ENCODE measurements around the gene SYNGR2. TPM values are rescaled to one million over a fixed set of nuclear protein-coding genes. Genes with fewer than 3 reads are reported as not detected.

SYNGR2 gene
- total and polyA plus RNA-seq, 2 of the 8 experiments (the other 6 are each of a cell fraction or from before 2014, with no cell fraction given) = 50.0 to 139 TPM

DNA sequence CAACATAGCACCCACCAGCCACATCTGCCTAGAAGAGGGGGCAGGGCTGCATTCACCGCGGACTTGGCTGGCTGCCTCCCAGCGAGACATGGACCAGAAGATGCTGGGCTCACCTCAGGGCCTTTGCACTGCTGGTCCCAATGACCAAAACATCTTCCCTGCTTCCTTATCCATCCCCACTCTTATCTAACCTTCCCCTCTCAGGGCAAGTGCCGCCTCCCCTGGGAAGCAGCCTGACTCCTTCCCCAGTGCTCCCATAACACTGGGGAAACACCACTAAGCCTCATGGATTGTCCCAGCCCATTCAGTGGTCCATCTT lies 45.5 kb upstream of the SYNGR2 start:
- ChIA-PET CTCF (ENCODE audit: partially characterized antibody) (interaction anchor here (1.2 to 11.4 kb wide), 4 partner anchors 10 to 54 kb away, joined by 3 to 122 read pairs (median 4); no protein-coding TSS in a partner anchor), POLR2A (ENCODE audit: partially characterized antibody) (interaction anchor here (2.5 kb wide), 1 partner anchor 17 kb away, joined by 6 read pairs; no protein-coding TSS in a partner anchor)
- Histone ChIP-seq H2BK20ac (ENCODE audit: low read length) (no peak overlapping the region), H3K4me1 (replicated peaks in 1 of 4; ENCODE audit: control insufficient read depth in 3 of 4, insufficient read depth in 4 of 4, low read length in 3 of 4) (peaks cover 0 to 14% (median 8%) of the 10 kb centered on the region in 4 experiments; a peak in 6 of 7 replicates), H4K91ac (replicated peaks; ENCODE audit: insufficient read length, low read length) (no peak overlapping the region), H3K18ac (ENCODE audit: extremely low read depth, low read length) (no peak overlapping the region), H3K23me2 (ENCODE audit: low read depth, low read length) (peaks cover 11% of the 10 kb centered on the region), H3K36me3 (ENCODE audit: control insufficient read depth in 2 of 4, insufficient read depth in 4 of 4, low read length in 3 of 4) (peaks cover 2 to 32% (median 13%) of the 10 kb centered on the region in 4 experiments; a peak in 5 of 8 replicates), H3K4ac (replicated peaks; ENCODE audit: insufficient read length, low read depth, low read length) (no peak overlapping the region), H3K23ac (ENCODE audit: insufficient read length) (no peak overlapping the region), H3K27me3 (replicated peaks in 1 of 4; ENCODE audit: control insufficient read depth in 3 of 4, extremely low read depth in 1 of 4, insufficient read depth in 3 of 4, low read length in 3 of 4) (no peaks in the 10 kb centered on the region), H2BK15ac (ENCODE audit: low read length) (no peak overlapping the region), H3K79me2 (ENCODE audit: control insufficient read depth in 1 of 2, insufficient read depth in 2 of 2, low read length in 2 of 2) (no peaks in the 10 kb centered on the region), H3K79me1 (ENCODE audit: low read depth, low read length) (peaks cover 3% of the 10 kb centered on the region), H2AK5ac (ENCODE audit: low read depth, low read length) (no peak overlapping the region), H4K5ac (ENCODE audit: insufficient read length, low read depth, low read length) (no peak overlapping the region), H3K14ac (ENCODE audit: insufficient read length) (no peak overlapping the region), H3K56ac (replicated peaks; ENCODE audit: insufficient read length, low read depth, low read length) (no peak overlapping the region), H3K9me3 (ENCODE audit: insufficient read depth in 2 of 2, low read depth in 1 of 2, low read length in 1 of 2) (no peaks in the 10 kb centered on the region), H4K8ac (ENCODE audit: extremely low read depth, insufficient read depth, low read length) (no peak overlapping the region), H2BK5ac (ENCODE audit: low read depth, low read length) (no peak overlapping the region), H2AFZ (ENCODE audit: low read length) (no peak overlapping the region), H3K4me3 (ENCODE audit: extremely low read depth in 1 of 4, insufficient read depth in 2 of 4, low read depth in 3 of 4, low read length in 4 of 4) (no peak overlapping the region), H3K4me2 (ENCODE audit: insufficient read depth in 1 of 2, low read depth in 2 of 2, low read length in 2 of 2) (no peak overlapping the region), H3K27ac (ENCODE audit: low read depth, low read length) (no peak overlapping the region), H2BK120ac (replicated peaks; ENCODE audit: low read depth, low read length) (no peak overlapping the region), H2BK12ac (ENCODE audit: low read depth, low read length) (no peak overlapping the region), H3K9ac (replicated peaks in 1 of 4; ENCODE audit: extremely low read depth in 1 of 4, low read depth in 3 of 4, low read length in 3 of 4) (no peak overlapping the region), H4K20me1 (replicated peaks in 1 of 2; ENCODE audit: control insufficient read depth in 1 of 2, insufficient read depth in 2 of 2, low read length in 2 of 2) (peaks cover 4 to 21% of the 10 kb centered on the region in 2 experiments)
- 92% methylated on average over 4 of the region's 4 CpGs; no CpG with 5 or more reads in 1 of the 2 experiments for WGBS, 2 experiments (ENCODE audit: extremely low coverage in 1 of 2, insufficient coverage in 1 of 2, insufficient read length in 1 of 2, insufficient replicate concordance in 2 of 2, low coverage in 1 of 2, low lambda C conversion rate in 2 of 2, missing lambda C conversion rate in 1 of 2)
- FAIRE-seq = no peak
- DNase-seq (ENCODE audit: low read depth in 1 of 2, low spot score in 2 of 2) = no peak
- TF ChIP-seq CEBPB (IDR thresholded peaks at IDR 0.05; ENCODE audit: low read depth, low read length) = no peak
- TF ChIP-seq SP4 (IDR thresholded peaks at IDR 0.05; ENCODE audit: low read length) = no peak
- no peak for TF ChIP-seq RFX5 (IDR thresholded peaks at IDR 0.05; ENCODE audit: borderline replicate concordance, low read depth, low read length)
- TF ChIP-seq TBP (IDR thresholded peaks at IDR 0.05; ENCODE audit: low read depth, low read length) = no peak
- no peak for TF ChIP-seq RBBP5 (IDR thresholded peaks at IDR 0.05; ENCODE audit: borderline replicate concordance, low read depth, low read length)
- TF ChIP-seq TAF1 (IDR thresholded peaks at IDR 0.05; ENCODE audit: low read depth, low read length) = no peak
- TF ChIP-seq JUN (IDR thresholded peaks at IDR 0.05; ENCODE audit: low read depth, low read length) = no peak
- TF ChIP-seq EGR1 (IDR thresholded peaks at IDR 0.05; ENCODE audit: borderline replicate concordance, low read depth, low read length) = no peak
- no peak for TF ChIP-seq POLR2AphosphoS5 (IDR thresholded peaks at IDR 0.05; ENCODE audit: low read depth, low read length)
- TF ChIP-seq JUND (IDR thresholded peaks at IDR 0.05; ENCODE audit: low read length) = no peak
- TF ChIP-seq EP300 (IDR thresholded peaks at IDR 0.05; ENCODE audit: borderline replicate concordance in 1 of 2, low read depth in 2 of 2, low read length in 2 of 2) = no peak

Data from H1 (cell line).